HG03520 (cell line): ENCODE measurements around the gene DHX32.

Experiments used
- ATAC-seq: cut with Tn5 transposase; IDR thresholded peaks from one replicate; pipeline ENCODE4 v1.9.1; 2021; ENCODE audit warnings: mild to moderate bottlenecking, moderate library complexity; ENCODE audit not compliant: unreplicated experiment

The DHX32 gene

DNA sequence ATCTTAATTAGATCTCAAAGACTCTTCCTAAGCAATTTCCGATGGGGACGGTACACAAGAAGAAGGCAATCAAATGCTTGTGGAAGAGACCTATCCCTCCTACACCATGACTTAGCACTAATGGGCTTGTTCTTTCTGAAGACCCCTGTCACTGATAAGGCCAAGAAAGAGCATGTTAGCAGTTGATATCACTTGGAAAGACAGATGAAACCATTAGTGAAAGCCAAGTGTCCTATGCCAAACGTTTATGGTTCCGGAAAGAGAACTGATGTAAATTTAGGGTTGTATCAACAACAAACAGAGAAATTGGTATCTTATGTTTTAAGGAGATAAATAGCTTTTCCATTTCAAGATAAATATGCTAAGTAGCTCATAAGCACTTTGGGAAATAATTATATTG is 64.5 kb downstream of the DHX32 start:
- no peak for ATAC-seq

DNA sequence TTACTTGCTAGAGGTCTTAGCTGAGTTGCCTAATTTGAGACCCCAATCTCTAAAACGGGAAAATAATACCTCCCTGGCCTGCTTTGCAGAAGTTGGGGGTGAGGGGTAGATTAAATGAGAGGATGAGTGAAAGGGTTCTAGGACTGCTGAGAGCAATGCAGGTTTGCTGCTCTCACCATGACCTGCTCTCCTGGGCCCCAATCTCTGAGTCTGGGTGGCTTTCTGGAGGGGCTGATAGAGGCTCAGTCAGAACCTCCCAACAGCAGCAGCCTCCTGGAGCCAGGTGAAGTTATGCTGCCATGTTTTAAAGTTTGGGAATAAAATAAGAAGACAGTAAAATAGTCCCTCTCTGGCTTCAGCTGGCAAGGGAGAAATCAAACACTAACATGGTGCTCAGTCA is 65.3 kb downstream of the DHX32 start:
- no peak for ATAC-seq

DNA sequence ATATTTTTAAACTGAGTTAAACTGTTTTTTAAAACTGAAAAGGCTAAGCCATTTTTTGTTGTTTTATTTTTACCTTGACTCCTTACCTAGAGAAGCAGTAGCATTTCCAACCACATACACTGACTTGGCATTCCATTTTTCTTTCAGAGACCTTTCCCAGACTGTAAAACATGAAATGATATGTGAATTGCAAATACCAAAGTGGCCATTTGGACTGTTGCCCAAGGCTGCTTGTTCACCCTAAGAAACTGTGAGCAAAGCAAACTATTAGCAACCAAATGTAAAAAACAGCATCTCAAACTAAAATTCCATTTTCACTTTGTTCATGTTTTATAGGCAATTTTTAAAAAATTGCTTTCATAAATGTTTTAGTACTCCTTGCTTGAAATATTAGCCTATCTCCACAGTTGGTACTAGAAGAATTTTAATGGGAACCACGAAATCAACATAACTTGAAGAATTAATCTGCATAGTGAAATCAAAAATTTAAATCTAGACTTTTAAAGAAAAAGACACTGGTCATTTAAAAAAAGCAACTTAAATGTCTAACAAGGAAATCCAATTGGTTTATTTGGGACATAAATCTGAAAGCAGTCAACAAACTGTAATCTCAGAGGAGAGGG is 68.9 kb downstream of the DHX32 start:
- no peak for ATAC-seq

DNA sequence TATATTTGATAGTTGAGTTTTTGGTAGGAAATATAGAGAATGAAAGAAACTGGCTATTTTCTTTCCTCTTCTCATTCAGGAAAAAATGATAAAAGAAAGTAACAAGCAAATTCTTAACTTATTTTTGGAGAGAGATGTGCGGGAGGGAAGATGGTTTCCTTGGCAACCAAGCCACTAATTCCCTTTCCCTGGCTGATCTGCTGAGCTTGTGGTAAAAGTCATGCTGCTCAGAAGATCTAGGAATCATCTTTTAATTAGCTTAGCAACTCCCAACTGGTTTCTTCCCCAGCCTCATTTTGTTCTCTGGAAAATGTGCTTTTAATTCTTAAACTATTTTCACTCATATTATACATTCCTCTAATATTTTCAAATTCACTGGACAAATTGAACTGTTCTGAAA is 69.8 kb downstream of the DHX32 start:
- no peak for ATAC-seq

DNA sequence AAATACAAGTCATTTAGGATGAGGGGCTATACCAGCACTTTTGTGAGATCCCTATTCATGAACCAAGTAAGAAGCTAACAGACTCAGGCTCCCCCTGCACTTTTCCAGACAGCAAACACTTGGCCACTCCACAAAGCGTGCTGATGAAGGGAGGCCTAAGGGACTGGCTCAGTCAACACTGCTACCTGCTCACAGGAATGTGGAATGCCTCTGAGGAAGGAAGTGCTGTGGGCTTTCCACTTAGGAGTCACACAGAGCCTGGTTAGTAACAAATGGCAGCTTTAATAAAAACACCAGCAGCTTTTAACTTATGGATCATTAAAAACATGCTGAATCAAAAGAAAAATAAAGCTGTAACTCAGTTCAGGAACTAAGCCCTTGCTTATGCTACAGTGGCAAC is 73.0 kb downstream of the DHX32 start:
- ATAC-seq = no peak

DNA sequence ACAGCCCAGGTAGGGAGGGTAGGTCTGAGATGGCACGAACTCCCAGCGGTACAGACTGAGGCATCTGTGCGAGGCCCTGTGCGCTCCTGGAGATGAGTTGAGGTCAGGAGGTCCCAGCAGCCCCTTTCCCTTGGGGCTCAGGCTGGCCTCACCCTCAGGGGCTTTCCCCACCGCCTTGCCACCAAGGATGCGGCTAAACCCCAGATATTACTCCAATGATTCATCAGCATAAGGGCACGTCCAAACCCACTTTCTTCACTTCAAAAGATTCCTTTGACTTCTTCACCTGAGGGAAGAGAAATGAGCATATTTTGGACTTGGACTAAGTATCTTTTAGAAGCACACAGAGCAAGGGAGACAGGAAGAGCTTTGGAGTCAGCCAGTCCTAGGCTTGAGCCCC is 78.4 kb downstream of the DHX32 start:
- ATAC-seq = no peak

DNA sequence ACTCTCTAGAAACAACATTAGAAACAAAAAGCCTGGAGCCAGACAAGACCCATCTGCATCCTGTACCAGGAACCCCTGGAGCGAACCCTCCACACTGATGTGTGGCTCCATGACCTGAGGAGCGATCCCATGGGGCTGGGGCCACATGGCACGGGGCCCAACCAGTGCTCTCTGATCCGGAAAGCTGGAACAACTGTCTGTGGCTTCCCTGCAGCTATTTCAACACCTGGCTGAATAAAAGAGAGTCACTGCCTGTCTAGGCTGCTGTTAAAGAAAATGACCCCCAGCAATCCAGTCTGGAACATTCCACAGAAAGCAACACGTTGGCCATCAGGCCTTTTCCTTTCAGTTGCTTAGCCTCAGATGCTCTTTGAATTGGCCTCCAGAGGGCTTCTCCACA is 79.0 kb downstream of the DHX32 start:
- ATAC-seq = no peak

DNA sequence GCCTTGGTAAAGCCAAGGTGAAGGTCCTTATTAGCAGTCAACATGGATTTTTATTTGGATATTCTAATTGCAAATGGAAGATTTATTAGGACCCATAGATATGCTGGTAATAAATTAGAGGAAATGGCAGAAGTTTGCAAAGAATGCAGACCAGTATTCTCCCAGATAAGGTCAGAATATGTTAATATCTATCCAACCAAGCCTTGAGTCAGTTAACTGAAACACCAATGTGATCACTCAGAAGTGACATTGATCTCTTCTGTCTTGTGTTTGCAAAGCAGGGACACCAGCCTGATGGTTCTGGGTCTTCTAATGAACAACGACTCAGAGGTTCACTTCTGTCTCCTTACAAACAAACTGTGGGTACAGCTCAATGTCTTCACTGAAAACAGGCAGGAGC is 79.5 kb downstream of the DHX32 start:
- no peak for ATAC-seq

DNA sequence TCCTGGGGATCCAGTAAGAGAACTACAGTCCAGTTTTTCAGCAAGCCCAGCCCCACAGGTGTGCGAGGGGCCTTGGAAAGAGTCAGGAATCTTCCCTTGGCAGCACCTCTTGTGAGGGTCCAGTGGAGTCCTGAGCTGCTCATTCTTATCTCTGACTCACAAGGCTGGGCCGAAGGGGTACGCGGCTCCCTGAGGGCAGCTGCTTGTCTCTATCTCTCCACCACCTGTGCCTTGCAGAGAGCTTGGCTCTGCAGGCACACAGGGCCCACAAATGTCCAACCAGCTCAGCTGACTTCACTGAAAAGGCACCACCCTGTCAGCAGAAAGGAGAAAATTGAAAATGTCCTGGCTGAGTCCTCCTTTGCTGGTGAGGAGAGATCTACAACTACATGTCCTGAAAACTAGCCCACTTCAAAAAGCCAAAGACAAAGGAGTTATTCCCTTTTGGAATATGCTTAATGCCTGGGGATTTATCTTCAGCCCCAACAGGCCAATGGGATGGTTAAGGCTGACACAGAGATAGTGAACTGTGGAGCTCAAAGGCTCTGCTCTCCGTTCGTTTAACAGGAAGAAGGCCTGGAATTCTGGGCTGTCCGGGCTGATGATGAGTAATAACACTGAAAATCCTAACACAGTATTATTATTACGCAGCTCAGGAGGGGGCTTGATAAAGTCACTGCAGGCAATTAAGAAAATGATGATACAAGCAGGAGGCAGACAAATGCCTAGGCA is 81.5 kb downstream of the DHX32 start:
- ATAC-seq = no peak

DNA sequence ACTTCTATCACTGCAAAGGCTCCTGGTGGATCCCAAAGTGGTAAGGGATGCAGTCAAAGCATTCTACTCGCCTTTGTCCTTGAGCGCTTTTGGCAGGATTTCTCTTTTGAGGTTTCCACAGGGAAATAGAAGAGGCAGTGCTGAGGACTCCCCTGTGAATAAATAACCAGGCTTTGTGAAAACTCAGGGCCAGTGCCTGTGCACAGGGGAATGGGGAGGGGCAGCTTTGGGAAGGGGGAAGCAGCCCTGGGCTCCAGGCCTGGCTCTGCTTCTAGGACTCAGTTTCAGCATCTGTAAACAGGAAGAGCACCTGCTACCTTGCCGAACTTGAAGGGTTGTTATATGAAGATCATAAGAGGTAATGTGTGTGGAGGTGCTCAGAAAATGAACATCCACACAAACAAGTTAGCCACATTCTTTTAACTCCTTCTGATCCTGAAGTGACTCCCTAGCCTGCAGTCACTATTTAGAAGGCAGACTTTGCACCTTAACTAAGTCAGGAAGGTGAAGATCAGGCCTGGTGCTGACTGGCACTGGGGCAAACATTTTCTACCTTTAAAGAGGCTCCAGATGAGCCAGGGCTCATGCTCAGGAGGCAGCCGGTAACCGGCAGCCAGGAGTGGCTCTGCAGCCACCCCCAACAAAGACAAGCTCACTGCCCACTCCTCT is 83.0 kb downstream of the DHX32 start:
- no peak for ATAC-seq

DNA sequence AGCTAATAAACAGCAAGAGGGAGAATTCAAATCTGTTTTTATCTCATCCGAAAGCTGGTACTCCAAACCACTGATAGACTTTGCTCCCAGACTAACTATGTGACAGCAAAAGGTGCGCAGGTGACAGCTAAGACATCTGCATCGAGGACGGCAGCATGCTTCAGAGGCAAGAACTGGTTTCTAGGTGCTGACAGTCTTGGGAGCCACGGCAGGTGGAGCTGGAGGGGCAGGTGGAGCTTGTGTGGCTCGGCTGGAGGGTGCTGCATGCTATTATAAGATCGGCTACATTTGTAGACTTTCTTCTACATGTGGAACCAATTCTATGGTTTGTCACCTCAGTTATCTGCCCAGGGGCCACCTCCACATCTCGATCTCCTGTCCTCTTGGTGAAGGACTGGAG is 83.7 kb downstream of the DHX32 start:
- ATAC-seq = no peak

DNA sequence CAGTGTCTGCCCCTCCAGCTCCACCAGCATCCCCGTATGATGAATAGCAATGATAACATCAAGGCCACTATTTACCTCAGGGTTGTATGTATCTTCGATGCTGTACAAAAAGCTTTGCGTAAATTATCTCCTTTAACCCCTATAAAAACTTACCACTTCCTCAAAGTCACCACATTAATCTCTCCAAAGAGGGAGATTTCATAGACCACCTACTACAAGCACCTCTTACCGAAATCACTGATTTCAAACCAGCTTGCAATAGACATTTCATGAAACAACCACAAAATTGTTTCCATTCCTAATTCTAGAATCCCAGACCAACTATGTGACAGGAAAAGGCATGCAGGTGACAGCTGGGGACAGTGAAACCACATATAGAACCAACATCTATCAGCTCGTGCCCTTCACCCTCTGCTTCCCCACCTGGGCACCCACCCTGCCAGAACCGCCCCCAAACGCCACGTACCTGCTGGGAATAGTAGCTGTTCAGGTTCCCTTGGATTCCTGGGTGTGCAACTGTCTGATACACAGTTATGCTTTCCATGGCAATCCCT is 85.4 kb downstream of the DHX32 start:
- ATAC-seq = no peak

DNA sequence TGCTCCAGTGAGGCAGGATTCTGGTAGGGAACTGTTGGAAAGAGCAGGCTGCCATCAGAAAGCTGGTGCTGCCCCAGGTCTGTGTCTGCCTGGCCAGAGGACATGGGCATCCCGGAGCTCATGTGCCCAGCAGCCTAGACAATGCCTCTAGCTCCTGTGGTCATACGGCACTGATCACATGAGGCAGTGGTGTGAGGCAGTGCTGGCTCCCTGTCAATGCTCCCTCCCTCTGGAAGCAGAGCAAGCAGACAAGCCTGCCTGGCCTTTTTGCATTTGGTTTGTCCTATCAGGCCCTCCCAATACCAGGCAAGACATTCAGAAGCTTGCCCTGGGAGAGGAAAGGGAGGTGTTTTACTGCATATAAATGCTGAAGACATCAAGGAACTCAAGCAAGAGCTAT is 86.0 kb downstream of the DHX32 start:
- no peak for ATAC-seq

DNA sequence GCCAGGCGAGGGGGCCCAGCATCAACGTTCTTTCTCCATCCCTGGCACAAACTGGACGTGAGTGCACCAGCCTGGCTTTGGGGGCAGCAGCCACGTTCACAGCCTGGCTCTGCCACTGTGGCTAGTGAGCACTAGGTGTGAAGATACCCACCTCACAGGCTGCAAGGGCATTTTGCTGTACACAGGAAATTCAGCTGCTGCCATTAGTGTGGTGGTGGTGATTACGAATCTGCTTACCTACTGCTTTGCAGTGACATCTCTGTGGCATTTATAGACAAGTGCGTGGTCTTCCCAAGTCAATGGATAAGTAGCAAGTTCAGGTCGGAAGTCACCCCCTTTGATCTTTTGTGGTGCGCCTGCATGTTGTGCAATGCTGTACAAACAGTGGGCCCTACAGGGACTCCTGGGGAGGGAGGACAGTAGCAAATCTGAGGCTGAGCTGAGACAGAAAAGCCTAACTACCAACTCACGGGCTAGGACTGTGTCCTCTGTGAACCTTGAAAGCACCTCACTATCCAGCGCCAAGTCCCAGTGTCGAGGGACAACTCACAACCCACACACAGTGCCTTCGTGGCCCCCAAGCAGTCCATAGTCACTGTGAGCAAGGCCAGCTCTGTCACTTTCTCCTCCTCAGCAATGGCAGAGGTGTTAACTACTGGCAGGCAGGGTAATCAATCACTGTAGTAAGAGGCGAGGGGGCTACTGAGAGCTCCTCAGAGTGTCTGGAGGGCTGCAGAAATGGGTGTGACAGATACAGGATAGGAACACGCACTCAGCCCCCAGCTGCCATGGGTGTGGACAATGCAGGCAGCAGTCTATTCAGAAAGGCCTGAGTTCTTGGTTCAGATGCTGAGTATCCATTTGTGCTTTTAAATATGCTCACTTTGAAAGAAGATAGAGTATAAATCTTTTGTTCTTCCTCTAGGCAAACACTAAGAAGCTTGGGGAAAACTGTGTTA is 88.5 kb downstream of the DHX32 start:
- ATAC-seq = no peak

DNA sequence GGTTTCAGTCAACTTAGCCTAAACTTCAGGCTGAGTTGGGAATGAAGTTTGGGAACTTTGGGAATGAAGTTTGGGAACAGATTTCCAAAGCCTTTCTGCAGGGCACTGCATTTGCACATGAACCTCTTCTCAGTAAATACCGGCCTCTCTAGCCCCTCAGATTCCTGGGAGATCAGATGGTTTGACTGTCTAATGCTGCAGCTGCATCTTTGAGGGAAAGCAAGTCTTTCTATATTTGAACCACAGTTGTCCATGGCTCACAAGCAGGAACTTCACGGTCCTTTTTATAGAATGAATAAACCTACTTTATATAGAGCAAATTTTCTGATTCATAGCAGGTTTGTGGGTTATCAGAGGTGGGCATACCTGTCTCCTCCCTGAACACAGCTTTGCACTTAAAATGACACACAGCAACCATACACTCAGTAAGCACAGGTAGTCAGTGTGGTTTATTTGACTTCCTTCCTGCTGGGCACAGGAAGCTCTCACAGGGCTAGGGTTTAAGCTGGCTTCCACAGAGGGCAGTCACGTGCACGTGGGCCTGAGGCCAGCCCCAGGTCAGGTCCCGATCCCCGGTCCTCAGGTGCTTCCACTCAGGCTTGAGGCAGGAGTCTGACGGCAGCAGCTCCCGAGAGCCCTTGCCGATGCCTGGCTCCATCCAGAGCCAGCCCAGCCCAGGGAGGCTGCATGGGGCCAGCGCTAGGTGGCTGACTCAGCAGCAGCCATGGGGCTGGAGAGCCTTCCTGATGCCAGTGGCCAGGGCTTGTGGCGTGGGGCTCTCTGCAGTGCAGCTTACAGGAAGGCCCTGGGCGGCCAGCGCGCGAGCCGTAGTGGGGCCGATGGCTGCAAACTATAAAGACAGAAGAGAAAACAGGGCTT is 92.7 kb downstream of the DHX32 start:
- ATAC-seq = no peak
